IMR-90 (cell line): ENCODE results near the gene EIF5A2. TPM values are rescaled to one million over a fixed set of nuclear protein-coding genes. Genes with fewer than 3 reads are reported as not detected.

Source experiments
- polyA plus RNA-seq, 3 experiments: library from polyadenylated mRNA; depleted of rRNA; stranded (reverse); fragments of >200 nt; gene quantifications; 2 replicates each; pipeline ENCODE4 v1.2.3, GENCODE V29; 2012; ENCODE audit warnings: low replicate concordance in 1 of 3
- total RNA-seq: library from RNA; depleted of rRNA; stranded (reverse); fragments of >200 nt; gene quantifications from 2 replicates; pipeline ENCODE4 v1.2.3, GENCODE V29; 2012; rRNA removed

EIF5A2 gene
- total and polyA plus RNA-seq, 2 of the 4 experiments (the other 2 are of a cell fraction) = 7.7 to 7.8 TPM

Other genes starting within 250 kb of the EIF5A2 start
- 37.1 and 77.8 TPM in 2 replicates for gene RPL22L1, start 38.4 kb downstream of the EIF5A2 start, total RNA-seq
- 76.7 and 92.0 TPM in 2 replicates for gene RPL22L1, start 38.4 kb downstream of the EIF5A2 start, polyA plus RNA-seq (2012; rRNA removed)
- gene SLC2A2, start 118.1 kb upstream of the EIF5A2 start, total RNA-seq = not detected in 2 replicates
- not detected in 2 replicates for gene SLC2A2, start 118.1 kb upstream of the EIF5A2 start, polyA plus RNA-seq (2012; rRNA removed)